ENCODE data around the gene UCN.

GRCh38 chr2:27261241-27261925 is 46.9 kb downstream of the UCN start:
- no peak for TF ChIP-seq CTCF (IDR thresholded peaks at IDR 0.05; ENCODE audit: low read depth, low read length)
- no peak for TF ChIP-seq EZH2phosphoT487 (IDR thresholded peaks at IDR 0.05; ENCODE audit: low read depth)
